HG02642 (cell line): Measurements from ENCODE around the gene CSH1.
"Not testable (repeated sequence)": the region's sequence is repeated elsewhere in the genome, so short reads cannot be mapped to it uniquely, and the experiment has no call there.

Experiments
- ATAC-seq: cut with Tn5 transposase; IDR thresholded peaks from one replicate; pipeline ENCODE4 v1.9.1; 2021; ENCODE audit warnings: mild to moderate bottlenecking; ENCODE audit not compliant: unreplicated experiment, poor library complexity

CSH1 gene

GRCh38 chr17:63873577-63873976, 22.8 kb downstream of the CSH1 start, which contains the start of gene CSH2:
CSH2 (minus strand) TSS chr17:63873677; CDS start chr17:63873614, 63 bp downstream.
- ATAC-seq = not testable (repeated sequence)

- ATAC-seq = not testable (repeated sequence)
Measured at GRCh38 chr17:63871646-63872365, 24.6 kb downstream of the CSH1 start.

- ATAC-seq = not testable (repeated sequence)
Measured at GRCh38 chr17:63870292-63870665, 26.1 kb downstream of the CSH1 start.

GRCh38 chr17:63869491-63870291, 26.7 kb downstream of the CSH1 start:
- ATAC-seq = not testable (repeated sequence)

GRCh38 chr17:63866625-63867024, 29.7 kb downstream of the CSH1 start:
- not testable (repeated sequence) for ATAC-seq

GRCh38 chr17:63859257-63859656, 37.1 kb downstream of the CSH1 start:
- ATAC-seq = no peak

- not testable (repeated sequence) for ATAC-seq
Measured at GRCh38 chr17:63856425-63856824, 39.9 kb downstream of the CSH1 start.

- no peak for ATAC-seq
Measured at GRCh38 chr17:63855185-63855584, 41.2 kb downstream of the CSH1 start.

GRCh38 chr17:63854709-63855108, 41.7 kb downstream of the CSH1 start:
- ATAC-seq = no peak

- ATAC-seq = no peak
Measured at GRCh38 chr17:63853260-63853659, 43.1 kb downstream of the CSH1 start.

- no peak for ATAC-seq
Measured at GRCh38 chr17:63850401-63850800, 46.0 kb downstream of the CSH1 start.

GRCh38 chr17:63848834-63849689, 47.3 kb downstream of the CSH1 start:
- peak; percentile 88 for ATAC-seq

- no peak for ATAC-seq
Measured at GRCh38 chr17:63847525-63848249, 48.7 kb downstream of the CSH1 start.

- ATAC-seq = no peak
Measured at GRCh38 chr17:63845509-63845908, 50.9 kb downstream of the CSH1 start.
